Activated CD4-positive, alpha-beta T cell treated with anti-CD3 and anti-CD28 coated beads for 4 hours (primary cell): ENCODE results near the gene ADAMTS9.

Source experiments
- DNase-seq, 2 donors: peaks; one replicate each; pipeline ENCODE4 v3.0.0-alpha.2; 2020

Gene ADAMTS9

GRCh38 chr3:64685800-64686445, 1.9 kb downstream of the ADAMTS9 start:
- DNase-seq = no peak

GRCh38 chr3:64685331-64685799, 2.4 kb downstream of the ADAMTS9 start:
- DNase-seq = no peak

DNA sequence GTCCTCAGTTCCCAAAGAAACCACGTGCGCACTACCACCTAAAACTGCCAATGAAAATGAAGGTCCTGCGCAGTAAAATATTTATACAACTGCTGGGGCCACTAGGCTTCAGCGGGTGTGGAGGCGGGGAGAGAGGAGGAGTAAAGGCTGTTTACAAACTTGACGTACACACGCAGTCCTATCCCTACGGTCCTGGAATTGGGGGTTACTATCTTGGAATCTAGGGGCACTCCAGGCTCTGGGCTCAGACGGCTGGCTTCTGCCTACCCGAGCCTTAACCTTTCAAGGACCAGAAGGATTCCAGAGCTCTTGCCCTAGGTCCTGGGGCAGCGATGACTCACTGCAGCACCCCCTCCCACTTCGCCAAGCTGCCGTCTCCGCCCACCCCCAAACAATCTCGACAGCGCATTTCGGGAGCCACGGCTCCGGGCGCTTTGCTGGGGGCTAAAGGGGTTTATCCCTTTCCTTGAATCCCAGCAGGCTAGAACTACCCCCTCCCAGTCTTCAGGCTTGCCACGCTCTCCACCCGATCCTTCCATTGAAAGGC, 3.0 kb downstream of the ADAMTS9 start:
- no peak for DNase-seq

- DNase-seq = no peak
Observed at GRCh38 chr3:64681827-64682226, 6.0 kb downstream of the ADAMTS9 start.

- DNase-seq = no peak
Observed at GRCh38 chr3:64681015-64681414, 6.8 kb downstream of the ADAMTS9 start.

- DNase-seq = no peak
Observed at GRCh38 chr3:64680334-64680733, 7.5 kb downstream of the ADAMTS9 start.

GRCh38 chr3:64677961-64678716, 9.7 kb downstream of the ADAMTS9 start:
- no peak for DNase-seq

- DNase-seq = no peak
Observed at GRCh38 chr3:64676831-64677230, 11.0 kb downstream of the ADAMTS9 start.

DNA sequence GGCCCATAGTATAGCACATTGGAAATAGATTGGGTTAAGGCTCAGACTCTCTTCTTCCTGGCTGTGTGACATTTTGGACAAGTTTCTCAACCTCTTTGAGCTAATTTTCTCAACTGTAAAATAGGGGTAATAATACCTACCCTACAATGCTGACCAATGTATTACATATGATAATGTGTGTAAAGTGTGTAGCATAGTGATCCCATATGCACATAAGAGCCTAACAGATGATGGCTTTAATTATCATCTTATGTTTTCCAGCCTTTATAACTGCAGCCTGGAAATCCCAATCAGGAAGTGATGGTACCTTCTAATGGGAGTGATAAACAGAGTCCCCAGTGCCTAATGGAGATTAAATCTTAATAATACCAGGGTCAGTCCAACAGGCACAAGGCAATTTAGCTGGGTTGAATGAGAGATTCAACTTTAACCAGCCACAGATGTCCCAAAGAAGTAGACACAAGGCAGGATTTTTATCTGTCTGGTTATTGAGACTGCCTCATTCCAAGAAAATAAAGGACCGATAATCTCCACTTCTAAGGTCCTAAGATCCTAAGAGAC, 12.0 kb downstream of the ADAMTS9 start:
- no peak for DNase-seq

DNA sequence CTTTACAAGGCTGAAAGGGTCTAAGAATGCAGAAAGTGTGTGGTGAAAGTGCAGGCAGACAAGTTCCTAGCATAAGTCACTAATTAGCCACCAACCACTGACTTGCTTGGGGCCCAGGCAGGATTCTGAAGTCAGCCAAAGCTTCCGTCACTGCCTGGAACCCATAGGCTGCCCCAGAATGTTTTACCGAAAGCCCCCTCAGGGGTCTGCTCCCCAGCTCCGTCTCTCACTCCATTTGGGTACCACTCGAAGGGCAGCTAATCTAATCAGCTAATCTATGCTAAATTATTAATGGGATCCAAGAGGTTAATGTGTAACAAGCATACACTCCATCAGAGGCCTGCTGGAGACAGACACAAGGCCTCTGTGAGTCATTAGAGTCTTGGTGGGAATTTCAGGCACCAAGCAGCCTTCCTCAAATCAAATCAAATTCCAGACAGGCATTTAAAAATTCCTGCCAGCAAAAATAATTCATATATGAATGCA, 13.2 kb downstream of the ADAMTS9 start:
- no peak for DNase-seq

- DNase-seq = no peak
Observed at GRCh38 chr3:64673159-64673715, 14.6 kb downstream of the ADAMTS9 start.

DNA sequence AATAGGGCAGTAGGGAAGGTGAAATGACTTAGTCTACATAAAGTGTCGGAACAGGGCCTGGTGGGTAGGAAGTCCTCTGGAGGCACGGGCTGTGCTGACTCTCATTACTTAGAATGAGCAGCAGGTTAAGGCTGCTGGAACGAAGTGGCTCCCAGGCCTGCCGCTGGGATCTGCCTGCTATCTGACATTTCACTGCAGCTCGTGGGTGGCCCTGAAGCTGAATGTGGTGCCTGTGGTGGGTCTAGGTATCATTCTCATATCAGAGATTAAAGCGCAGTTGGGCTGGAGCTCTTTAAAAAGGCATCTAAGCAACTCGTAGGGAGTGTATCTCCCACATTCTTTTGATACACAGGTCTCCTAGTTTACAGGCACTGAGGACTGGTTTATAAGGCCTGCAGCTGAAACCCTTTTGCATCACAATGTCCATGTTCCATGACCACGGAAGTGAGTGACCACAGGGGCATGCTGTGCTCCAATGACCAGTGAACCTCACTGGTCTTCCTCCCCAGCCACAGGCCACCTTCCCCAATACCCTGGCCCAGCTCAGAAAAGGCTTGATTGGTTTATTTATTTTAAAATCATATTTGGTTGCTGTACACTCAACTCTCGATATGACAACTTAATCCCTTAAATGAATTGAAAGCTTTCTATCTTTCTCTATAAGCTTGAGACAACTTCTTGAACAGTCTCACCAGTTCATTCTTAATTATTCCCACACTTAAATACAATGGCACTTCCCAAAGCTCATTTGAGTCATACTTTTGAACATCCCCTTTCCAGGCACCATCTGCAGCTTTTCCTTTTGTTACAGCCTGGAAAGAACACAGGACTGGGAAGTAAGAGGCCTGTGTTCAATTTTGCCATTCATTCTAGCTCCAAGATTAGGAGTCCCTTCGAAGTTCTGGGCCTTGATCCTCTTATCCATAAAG, 19.0 kb downstream of the ADAMTS9 start:
- no peak for DNase-seq

GRCh38 chr3:64667887-64668581, 19.8 kb downstream of the ADAMTS9 start:
- no peak for DNase-seq

DNA sequence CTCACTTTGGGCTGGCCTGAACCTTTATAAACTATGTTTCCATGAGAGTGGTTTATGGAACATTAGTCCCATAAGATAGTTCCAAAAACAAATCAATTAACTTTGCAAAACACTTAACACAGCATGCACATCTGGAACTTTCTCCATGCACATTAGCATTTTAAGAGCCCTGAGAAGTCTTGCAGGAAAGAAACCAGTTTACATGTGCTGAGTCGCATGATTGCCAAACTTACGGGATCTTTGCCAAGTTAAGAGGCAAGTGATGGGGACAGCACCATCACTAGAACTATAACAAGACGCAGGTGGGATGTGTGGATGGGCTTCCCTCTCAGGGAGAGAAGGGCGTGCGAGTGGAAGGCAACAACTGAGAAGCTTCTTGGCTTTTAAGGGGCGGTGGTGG, 20.7 kb downstream of the ADAMTS9 start:
- no peak for DNase-seq

DNA sequence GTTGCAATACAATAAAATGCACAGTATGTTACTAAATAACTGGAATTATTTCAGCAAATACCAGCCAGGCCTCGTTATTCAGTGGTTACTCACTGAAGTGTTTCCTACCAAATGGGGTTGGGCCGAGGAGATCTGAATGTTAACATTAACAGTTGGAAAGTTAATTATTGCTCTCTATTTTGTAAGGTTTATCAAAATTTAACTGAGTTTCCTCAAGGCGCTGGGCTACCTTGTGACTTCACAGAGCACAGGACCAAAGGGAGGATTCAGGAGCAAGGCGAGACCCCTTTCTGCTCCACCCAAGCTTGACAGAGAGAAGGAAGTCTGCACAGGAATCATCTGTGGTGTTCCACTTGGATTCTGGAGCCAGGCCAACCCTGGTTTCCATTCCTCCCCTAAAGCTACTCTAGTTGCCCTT, 21.6 kb downstream of the ADAMTS9 start:
- no peak for DNase-seq

GRCh38 chr3:64664397-64664796, 23.4 kb downstream of the ADAMTS9 start:
- no peak for DNase-seq

DNA sequence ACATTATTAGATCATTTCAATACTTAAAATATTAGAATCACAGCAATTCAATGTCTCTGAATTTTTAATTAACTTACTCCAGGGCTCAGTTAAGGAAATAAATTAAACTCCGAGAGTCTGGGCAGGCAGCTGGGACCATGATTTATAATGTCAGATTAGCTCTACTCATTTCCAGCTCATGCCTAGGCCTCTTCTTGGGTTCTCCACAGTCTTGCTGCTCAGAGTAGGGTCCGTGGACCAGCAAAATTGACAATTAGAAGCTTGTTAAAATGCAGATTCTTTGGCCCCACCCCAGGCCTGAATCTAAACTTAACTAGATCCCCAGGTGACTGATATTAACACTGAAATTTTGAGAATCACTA, 28.2 kb downstream of the ADAMTS9 start:
- no peak for DNase-seq

DNA sequence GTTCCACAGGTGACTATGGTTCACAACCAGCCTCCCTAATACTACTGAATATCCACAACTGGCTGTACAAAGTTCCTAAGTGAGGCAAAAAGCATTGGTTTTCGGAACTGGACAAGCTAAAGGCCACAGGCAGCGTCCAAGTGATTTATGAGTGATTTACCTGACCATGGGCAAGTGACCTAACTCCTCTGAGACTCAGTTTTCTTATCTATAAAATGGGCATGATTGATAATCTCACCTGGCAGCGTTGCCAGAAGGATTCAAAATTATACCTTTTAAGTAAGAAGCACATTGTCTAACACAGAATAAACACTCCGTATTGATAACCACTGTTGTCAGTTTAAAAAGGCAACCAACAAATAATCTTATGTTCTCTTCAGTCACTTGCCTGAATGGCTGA, 29.8 kb downstream of the ADAMTS9 start:
- DNase-seq = no peak

DNA sequence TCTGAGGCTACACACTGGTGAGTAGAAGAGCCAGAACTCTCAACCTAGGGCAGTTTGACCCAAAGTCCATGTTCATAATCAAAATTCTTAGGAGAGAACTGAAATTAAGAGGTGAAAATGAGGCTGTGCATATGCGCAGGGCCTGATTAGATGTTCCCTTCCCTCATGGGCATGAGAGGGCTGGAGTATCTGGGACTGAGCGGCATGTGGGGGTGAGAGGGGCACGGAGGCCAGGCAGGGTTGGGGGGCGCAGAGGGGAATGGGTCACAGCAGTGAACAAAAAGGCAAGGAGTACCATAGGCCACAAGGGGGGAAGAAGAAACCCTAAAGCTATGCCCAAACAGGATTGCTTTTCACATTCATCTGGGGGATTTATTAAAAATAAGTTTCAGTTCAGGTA, 31.3 kb downstream of the ADAMTS9 start:
- DNase-seq = no peak

- no peak for DNase-seq
Observed at GRCh38 chr3:64655160-64655559, 32.6 kb downstream of the ADAMTS9 start.

DNA sequence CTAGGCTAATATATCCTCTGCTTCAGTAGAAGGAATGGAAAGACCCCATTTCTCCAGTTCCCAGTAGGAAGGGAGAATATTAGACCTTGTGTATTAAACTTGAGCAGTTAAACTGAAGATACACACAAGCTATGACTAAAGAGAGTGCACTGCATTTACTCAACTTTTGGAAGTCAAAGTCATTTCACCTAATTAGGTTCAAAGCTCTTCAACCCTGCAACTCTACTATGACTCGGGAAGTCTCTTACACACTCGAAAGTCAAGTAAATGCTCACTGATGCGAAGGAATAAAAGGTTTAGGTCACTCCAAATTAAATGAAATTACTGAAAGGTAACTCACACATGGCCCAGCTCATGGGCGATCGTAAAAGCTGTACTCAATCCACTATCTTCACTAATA, 33.8 kb downstream of the ADAMTS9 start:
- no peak for DNase-seq

DNA sequence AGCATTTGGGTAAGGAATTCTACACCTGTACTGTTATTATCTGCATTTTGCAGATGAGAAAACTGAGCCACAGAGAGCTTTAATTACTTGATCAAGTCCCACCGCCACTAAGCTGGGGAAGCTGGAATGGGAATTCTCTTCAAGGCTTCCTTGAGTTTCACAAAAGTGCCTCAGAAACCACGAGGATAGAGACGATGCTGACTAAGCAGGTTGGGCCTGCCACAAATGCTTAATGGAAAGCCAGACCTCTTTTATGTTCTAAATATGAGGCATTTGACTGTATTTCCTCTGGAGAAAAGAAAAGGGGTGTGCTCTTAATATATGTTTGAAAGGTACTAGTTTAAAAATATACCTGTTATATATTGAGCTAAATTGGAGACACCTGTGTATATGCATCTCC, 34.7 kb downstream of the ADAMTS9 start:
- DNase-seq = no peak
